Kidney tubule cell (primary cell): ENCODE data around the gene ST8SIA3.
"Not testable (repeated sequence)": the region's sequence is repeated elsewhere in the genome, so short reads cannot be mapped to it uniquely, and the experiment has no call there.

ENCODE experiments used
- DNase-seq: peaks from one replicate; pipeline ENCODE4 v3.0.0-alpha.2; 2018; ENCODE audit warnings: low spot score

The ST8SIA3 gene

DNA sequence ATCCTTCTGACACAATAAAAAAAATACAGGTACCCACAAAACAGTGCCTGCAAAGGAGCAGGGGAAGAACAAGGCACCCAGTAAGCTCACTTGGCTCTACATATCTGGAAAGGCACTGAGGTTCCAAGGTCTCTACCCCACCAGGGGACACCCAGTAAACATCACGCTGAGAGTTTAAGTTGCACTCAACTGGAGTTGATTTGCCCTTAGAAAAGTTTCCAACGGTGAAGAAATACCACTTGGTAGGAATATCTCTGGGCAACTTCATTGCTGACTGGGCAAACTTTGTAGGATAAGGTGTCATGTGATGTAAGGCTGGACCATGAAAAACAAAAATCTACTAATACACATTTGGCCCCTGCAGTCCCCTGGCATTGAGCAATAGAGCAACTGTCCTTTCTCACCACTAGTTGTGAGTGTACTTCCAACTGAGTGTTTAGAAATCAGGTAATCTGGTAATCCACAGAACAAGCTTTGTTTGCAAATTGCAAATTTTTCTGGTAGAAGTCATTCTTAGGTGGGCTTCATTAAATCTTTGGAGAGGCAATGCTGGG lies 14.2 kb downstream of the ST8SIA3 start:
- no peak for DNase-seq

GRCh38 chr18:57372444-57372843 lies 20.1 kb downstream of the ST8SIA3 start:
- no peak for DNase-seq

- no peak for DNase-seq
These were observed 20.7 kb downstream of the ST8SIA3 start for GRCh38 chr18:57373017-57373416.

- no peak for DNase-seq
These were observed 24.1 kb downstream of the ST8SIA3 start for GRCh38 chr18:57376503-57376902.

DNA sequence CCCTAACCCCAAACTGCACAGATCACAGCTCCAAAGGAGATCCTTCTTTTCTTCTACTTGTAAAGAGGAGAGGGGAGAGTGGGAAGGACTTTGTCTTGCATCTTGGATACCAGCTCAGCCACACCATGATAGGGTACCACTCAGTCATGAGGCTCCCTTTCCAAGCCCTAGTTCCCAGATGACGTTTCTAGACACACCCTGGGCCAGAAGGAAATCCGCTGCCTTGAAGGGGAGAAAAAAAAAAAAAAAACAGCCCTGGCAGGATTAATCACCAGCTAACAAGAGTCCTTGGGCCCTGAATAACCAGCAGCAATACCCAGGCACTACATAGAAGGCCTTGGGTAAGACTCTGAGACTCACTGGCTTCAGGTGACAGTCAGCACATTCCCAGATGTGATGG lies 36.9 kb downstream of the ST8SIA3 start:
- DNase-seq = no peak

GRCh38 chr18:57390044-57390443 lies 37.7 kb downstream of the ST8SIA3 start:
- no peak for DNase-seq

DNA sequence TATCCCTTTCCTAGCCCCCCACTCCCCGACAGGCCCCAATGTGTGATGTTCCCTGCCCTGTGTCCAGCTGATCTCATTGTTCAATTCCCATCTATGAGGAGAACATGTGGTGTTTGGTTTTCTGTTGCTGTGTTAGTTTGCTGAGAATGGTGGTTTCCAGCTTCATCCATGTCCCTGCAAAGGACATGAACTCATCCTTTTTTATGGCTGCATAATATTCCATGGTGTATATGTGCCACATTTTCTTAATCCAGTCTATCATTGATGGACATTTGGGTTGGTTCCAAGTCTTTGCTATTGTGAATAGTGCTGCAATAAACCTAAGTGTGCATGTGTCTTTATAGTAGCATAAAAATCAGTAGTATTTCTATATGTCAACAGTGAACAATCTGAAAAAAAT lies 42.4 kb downstream of the ST8SIA3 start:
- DNase-seq = not testable (repeated sequence)

DNA sequence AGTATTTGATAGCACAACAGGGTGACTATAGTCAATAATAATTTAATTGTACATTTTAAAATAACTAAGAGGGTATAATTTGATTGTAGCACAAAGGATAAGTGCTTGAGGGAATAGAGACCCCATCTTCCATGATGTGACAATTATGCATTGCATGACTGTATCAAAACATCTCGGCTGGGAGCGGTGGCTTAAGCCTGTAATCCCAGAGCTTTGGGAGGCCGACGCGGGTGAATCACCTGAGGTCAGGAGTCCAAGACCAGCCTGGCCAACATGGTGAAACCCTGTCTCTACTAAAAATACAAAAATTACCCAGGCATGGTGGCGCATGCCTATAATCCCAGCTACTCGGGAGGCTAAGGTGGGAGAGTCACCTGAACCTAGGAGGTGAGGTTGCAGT lies 44.5 kb downstream of the ST8SIA3 start:
- DNase-seq = not testable (repeated sequence)

DNA sequence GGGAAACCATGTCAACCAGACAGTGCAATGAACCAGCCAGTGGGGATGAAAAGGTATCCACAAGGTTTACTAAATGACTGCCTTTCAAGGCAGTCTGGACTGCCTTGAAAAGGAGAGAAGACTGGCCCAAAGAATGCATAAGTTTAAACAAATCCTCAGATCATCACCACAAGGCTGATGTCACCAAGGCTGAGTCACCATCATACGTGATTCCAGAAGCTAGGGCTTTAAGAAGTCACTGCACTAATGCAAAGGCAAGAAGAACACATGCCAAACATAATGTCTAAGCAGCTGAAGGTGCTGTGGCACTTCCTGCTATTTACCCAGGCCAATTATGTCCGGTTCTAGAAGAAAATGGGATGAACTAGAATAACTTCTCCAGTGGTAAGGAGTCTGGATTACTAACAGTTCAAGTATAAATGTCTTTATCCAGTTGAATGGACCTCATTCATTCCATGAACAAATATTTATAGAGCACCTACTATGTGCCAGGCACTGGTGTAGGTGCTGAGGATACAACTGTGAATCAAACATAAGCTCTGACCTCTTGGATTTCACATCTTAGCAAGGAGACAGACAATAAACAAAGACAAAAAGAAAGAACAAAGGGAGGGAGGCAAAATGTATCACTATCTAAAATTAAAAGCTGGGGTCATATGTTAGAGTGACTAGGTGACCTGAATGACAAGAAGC lies 45.2 kb downstream of the ST8SIA3 start:
- peak; percentile 92 for DNase-seq

DNA sequence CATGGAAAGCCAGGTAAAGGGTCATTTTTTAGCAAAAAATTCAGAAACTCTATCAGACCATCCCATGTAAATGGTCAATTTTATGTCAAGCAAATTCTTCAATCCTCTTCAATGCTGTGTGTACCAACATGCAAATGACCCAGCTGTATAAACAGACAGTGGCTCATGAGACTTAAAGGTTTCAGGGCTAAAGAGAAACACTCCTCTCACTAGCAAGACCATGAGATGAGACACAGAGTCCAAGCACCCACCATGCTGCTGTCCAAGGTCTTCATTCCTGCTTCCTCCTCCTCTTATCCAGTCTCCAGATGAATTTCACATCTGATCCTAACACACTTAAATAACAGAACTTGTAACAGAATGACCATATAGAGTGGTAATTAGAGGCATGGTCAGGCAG lies 52.0 kb downstream of the ST8SIA3 start:
- DNase-seq = no peak

GRCh38 chr18:57409650-57410049 lies 57.3 kb downstream of the ST8SIA3 start:
- no peak for DNase-seq

DNA sequence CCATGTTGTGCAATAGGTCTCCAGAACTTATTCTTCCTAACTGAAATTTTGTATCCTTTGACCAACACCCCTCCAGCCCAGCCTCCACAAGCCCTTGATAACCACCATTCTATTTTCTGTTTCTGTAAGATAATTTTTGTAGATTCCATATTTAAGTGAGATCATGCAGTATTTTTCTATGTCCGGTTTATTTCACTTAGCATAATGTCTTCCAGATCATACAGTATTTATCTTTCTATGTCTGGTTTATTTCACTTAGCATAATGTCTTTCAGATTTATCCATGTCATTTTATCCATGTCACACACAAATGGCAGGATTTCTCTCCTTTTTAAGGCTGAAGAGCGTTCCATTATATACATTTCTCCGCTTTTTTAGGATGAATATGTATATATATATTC lies 58.4 kb downstream of the ST8SIA3 start:
- DNase-seq = no peak

DNA sequence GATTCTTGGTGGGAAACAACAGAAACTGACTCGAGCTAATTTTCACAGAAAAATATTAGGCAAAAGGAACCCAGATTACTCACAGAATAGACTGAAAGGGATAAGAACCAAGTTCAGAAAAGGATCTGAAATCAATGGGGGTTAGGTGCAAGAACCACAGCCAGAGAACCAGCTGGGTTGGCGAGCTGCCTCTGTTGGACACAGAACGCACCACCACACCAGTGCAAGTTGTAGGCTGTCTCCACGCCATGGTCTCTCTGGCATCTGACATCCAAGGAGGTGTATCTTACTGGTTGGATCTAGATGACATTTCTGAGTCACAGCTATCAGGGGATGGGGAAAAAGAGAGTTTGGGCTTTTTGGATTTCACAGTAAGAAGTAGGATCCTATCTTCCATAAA lies 64.2 kb downstream of the ST8SIA3 start:
- DNase-seq = no peak
